Stimulated activated CD4-positive, alpha-beta T cell treated with anti-CD3 and anti-CD28 coated beads, Interleukin-2, amount 100 ng/mL, for 4 hours (primary cell): ENCODE measurements around the gene C14orf132.
"Not testable (repeated sequence)": the region's sequence is repeated elsewhere in the genome, so short reads cannot be mapped to it uniquely, and the experiment has no call there.

Experiments used
- DNase-seq: peaks from one replicate; pipeline ENCODE4 v3.0.0-alpha.2; 2020; ENCODE audit warnings: low read depth

Gene C14orf132

DNA sequence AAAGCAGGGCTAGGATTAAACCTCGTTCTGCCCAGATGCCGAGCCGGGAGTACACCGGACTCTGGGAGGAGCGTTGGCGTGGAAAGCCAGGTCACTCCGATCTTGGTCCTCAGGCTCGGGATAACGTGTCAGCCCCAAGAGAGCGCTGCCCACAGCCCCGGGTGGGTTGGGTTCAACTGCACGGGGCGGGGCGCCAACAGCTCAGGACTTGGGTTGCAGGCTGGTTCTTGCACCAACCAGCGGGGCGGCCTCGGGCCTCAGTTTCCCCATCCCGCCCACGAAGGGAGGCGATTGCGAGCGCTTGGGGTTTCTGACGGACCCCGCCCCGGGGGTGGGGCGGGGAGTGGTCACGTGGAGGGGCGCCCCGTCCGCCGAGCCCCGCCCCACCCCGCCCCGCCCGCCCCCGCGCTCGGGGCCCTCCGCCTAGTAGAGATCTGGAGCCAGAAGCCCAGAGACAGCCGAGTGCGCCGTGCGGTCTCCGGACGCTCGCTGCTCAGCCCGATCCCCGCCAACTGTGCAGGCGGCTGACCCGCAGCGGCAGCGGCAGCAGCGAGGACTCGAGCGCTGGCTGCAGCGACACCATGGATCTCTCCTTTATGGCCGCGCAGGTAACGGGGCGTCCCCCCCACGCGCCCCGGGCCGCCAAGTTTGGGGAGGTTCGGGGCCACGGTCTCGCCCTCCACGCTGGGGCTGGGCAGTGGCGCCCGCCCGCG, at the start of gene C14orf132:
Gene C14orf132 (plus strand): TSS at position 443 of the 713 bp plus-strand sequence. CDS start 139 bp downstream, at position 582.
- peak; percentile 47 for DNase-seq

DNA sequence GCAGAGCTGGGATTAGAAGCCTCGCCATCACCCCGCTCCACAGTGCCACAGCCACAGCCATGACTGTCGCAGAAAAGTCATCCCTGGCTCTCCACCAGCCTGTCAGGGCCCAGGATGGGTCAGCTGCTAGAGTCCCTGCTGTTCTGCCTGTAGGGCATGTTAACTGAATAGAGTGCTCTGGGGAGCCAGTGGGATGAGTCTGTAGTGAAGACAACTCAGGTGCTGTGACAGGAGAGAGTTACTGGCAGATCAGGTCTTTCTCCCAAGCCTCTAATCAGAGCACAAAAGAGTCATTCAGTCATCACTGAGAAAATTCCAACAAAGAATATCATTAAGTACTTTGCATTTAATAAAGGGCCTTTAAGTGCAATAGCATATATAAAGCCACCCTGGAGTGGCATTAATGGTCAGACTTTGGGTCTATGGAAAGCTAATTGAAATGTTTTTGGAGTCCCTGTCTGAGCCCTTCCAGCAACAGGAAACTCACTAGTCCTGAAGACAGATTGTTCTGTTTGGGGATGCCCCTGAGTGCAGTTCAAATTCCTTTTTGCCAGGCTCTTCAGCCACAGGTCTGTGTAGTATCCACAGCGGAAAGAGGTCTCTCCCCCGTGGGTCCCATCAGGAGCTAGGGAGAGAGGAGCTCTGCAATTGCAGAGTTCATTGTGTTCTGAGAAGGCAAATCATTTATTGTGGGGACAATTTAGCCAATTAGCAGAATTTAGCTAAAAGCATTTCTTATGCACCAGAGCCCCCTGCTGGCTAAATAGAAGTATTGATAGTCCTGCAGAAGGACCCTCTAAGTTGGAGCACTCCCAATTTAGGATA, 45.2 kb upstream of the C14orf132 start:
- peak; percentile 6 for DNase-seq

DNA sequence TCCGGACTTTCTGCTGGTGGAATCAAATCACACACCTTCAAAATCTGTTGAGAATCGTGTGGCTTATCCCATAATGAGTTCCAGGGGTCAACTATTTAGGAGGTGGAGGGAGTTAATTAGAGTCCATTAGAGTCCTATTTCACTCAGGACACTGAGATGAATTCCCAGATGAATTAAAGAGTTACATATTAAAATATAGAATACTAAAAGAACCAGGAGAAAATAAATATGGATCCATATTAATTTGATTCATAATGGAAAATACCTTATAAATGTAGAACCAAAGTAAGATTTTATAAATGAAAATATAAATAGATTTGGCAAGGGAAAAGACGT, 44.6 kb upstream of the C14orf132 start:
- no peak for DNase-seq

DNA sequence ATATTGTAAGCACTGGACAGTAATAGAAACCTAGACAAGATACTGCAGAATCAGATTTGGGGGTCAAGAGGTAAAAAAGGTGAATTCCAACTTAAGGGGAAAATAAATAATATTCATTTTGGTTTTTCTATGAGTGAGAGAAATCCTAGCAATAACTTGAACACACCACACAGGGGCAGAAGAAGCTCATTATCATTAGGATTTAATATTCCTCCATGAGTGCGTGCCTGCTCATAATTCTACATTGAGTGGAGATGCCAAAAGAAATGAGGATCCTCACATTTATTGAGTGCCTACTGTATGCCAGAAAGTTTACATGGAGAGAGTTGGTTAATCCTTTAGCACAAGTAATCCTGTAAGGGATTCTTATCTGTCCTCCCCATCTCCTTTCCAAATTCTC, 40.5 kb upstream of the C14orf132 start:
- no peak for DNase-seq

GRCh38 chr14:96001866-96002497, 37.2 kb upstream of the C14orf132 start:
- no peak for DNase-seq

DNA sequence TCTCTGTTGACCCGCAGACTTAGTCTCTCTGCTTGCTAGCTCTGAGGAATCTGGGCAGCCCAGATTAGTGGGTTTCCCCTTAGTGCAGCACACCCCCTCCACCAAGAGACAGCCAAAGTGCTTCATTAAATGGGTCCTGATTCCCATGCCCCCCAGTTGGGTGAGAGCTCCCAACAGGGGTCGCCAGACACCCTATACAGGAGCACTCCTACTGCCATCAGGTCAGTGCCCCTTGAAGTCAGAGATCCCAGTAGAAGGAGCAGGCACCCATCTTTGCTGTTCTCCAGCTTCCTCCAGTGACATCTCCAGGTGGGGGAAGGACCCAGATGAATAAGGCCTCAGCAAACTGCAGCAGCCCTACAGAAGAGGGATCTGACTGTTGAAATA, 36.7 kb upstream of the C14orf132 start:
- no peak for DNase-seq

- no peak for DNase-seq
Observed at GRCh38 chr14:96011131-96011530, 28.0 kb upstream of the C14orf132 start.

GRCh38 chr14:96011607-96012006, 27.6 kb upstream of the C14orf132 start:
- no peak for DNase-seq

DNA sequence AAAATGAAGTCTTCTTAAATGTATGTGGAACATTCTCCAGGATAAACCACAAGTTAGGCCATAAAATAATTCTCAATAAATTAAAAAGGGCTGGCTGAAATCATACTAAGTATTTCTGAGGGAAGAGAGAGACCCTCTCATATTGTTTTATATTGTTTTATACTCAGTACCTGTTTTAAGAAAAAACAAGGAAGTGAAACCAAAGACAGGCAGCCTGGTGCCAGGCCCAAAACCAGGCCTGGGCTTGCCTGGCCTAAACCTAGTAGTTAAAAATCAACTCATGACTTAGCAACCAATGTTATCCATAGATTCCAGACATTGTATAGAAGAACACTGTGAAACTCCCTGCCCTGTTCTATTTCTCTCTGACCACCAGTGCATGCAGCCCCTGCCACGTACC, 26.4 kb upstream of the C14orf132 start:
- not testable (repeated sequence) for DNase-seq

DNA sequence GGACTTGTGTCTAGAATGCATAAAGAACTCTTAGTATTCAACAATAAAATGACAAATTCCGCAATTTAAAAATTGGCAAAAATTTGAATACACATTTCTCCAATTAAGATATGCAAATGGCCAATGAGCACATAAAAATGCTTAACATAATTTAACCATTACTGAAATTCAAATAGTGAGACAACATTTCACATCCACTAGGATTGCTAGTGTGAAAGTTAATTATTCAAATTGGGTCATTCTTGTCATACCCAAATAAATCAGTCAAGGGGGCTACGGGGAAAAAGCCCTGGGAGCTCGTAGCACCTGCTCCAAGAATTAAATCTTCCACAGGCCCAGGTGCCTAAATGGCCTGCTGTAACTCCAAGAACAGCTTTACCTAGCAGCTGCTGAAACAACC, 25.0 kb upstream of the C14orf132 start:
- DNase-seq = no peak

GRCh38 chr14:96016501-96017160, 22.5 kb upstream of the C14orf132 start:
- no peak for DNase-seq

- no peak for DNase-seq
Observed at GRCh38 chr14:96017882-96018281, 21.3 kb upstream of the C14orf132 start.

- DNase-seq = no peak
Observed at GRCh38 chr14:96027431-96028355, 11.5 kb upstream of the C14orf132 start.

DNA sequence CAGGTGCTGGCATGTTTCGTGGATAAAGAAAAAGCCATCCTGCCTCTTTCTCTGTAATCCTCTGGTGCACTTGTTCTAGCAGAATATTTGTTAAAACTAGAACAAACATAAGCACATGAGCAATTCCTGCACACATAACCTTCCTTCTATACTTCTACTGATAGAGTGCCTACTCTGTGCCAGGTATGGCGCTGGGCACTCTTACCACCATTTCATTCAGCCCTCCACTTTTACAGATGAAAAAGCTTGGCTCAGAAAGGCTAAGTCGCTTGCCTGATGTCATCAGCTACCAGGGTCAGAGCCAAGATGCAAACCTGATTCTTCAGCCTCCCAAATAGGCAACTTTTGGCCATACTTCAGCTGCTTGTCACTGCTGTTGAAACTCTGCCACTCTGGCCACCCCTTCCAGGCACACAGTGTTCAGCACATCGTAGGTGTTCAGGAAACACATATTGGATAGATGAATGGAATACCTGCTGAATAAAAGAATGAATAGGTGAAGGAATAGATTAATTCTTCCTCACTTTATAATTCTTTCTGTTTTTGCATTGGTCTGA, 10.0 kb upstream of the C14orf132 start:
- DNase-seq = no peak

- DNase-seq = no peak
Observed at GRCh38 chr14:96030108-96030760, 8.9 kb upstream of the C14orf132 start.

GRCh38 chr14:96031691-96032090, 7.5 kb upstream of the C14orf132 start:
- no peak for DNase-seq

GRCh38 chr14:96035456-96035855, 3.7 kb upstream of the C14orf132 start:
- DNase-seq = no peak

DNA sequence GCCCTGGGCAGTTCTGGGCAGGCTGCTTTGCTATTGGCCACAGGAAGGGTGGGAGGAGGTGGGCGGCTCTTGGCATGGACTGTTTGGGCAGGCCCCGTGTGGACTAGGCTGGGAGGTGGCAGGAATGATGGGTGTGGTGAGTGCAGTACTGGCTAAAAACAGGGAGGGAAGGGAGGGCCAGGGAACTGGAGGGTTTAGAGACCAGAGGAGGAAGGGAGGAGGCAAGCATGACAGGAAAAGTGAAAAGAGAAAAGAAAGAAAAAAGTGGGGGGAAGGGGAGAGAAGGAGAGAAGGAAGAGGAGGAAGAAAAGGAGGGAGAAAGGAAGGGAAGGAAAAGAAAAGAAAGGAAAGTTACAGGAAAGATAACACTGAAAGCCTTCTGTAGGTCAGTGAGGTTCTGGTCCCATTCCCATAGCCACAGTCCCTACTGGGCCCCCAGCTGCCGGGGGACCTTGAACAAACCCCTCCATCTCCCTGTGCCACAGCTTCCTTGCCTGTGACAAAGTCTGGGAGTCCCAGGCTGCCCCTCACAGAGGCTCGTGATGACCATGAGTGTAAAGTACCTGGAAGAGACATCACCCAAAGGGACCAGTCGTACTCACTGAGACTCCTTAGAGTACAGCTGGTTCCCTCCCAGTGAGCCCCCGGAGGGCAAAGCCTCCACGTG, 1.1 kb upstream of the C14orf132 start:
- no peak for DNase-seq

DNA sequence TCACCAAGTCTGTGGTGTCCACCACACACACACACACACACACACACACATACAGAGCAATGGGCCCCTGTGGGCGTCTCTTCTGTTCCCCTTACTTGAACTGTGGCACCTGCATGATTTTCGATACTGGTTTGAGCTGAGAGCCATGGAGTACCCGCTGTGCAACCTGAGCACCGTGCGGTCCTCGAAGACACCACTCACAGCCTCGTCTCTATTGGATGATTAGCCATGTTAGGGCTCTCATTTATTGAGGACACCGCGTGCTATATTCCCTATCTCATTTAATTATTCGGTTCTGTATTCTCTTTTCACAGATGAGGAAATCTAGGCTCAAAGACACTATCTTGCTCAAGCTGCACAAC, 623 bp upstream of the C14orf132 start:
- DNase-seq = no peak
